NOMO-1 (cell line): ENCODE measurements around the gene KRTAP5-4.
"Not testable (repeated sequence)": the region's sequence is repeated elsewhere in the genome, so short reads cannot be mapped to it uniquely, and the experiment has no call there.

Experiments used
- DNase-seq, 2 experiments: peaks; one replicate each; lab custom pipeline; 2025; ENCODE audit not compliant: unreplicated experiment in 2 of 2; lab: John Stamatoyannopoulos, UW

KRTAP5-4 gene

GRCh38 chr11:1604181-1604580, 17.8 kb downstream of the KRTAP5-4 start:
- DNase-seq = no peak

- DNase-seq = no peak
Observed at GRCh38 chr11:1603629-1604028, 18.3 kb downstream of the KRTAP5-4 start.

GRCh38 chr11:1601663-1602062, 20.3 kb downstream of the KRTAP5-4 start:
- not testable (repeated sequence) for DNase-seq

GRCh38 chr11:1600626-1601025, 21.3 kb downstream of the KRTAP5-4 start:
- DNase-seq = no peak

GRCh38 chr11:1598816-1599215, 23.1 kb downstream of the KRTAP5-4 start:
- DNase-seq = no peak

- not testable (repeated sequence) for DNase-seq
Observed at GRCh38 chr11:1598406-1598805, 23.5 kb downstream of the KRTAP5-4 start.

GRCh38 chr11:1597994-1598380, 24.0 kb downstream of the KRTAP5-4 start, which contains the start of gene KRTAP5-2:
TSS of gene KRTAP5-2 (minus strand) at chr11:1598294. CDS start at chr11:1598250, 44 bp downstream.
- no peak for DNase-seq

- DNase-seq = no peak
Observed at GRCh38 chr11:1597331-1597993, 24.5 kb downstream of the KRTAP5-4 start.

- DNase-seq = not testable (repeated sequence)
Observed at GRCh38 chr11:1596576-1597121, 25.3 kb downstream of the KRTAP5-4 start.

- not testable (repeated sequence) for DNase-seq
Observed at GRCh38 chr11:1595994-1596575, 25.9 kb downstream of the KRTAP5-4 start.

GRCh38 chr11:1592628-1593027, 29.3 kb downstream of the KRTAP5-4 start:
- no peak for DNase-seq

GRCh38 chr11:1589996-1590395, 31.9 kb downstream of the KRTAP5-4 start:
- no peak for DNase-seq

GRCh38 chr11:1589191-1589963, 32.6 kb downstream of the KRTAP5-4 start:
- DNase-seq = peak; percentile 75 to 81

- DNase-seq = no peak
Observed at GRCh38 chr11:1586699-1587098, 35.2 kb downstream of the KRTAP5-4 start.

GRCh38 chr11:1584661-1585370, 37.1 kb downstream of the KRTAP5-4 start, which contains the start of gene KRTAP5-1:
TSS of gene KRTAP5-1 (minus strand) at chr11:1585283. CDS start at chr11:1585249, 34 bp downstream.
- DNase-seq = not testable (repeated sequence)

GRCh38 chr11:1582909-1583308, 39.0 kb downstream of the KRTAP5-4 start:
- DNase-seq = not testable (repeated sequence)

GRCh38 chr11:1581976-1582375, 40.0 kb downstream of the KRTAP5-4 start:
- no peak for DNase-seq

- no peak for DNase-seq
Observed at GRCh38 chr11:1576825-1577224, 45.1 kb downstream of the KRTAP5-4 start.

GRCh38 chr11:1575756-1576155, 46.2 kb downstream of the KRTAP5-4 start:
- DNase-seq = not testable (repeated sequence)

GRCh38 chr11:1574933-1575242, 47.0 kb downstream of the KRTAP5-4 start:
- DNase-seq = no peak
